ENCODE data around the gene PRAMEF27.
"Not testable (repeated sequence)": the region's sequence is repeated elsewhere in the genome, so short reads cannot be mapped to it uniquely, and the experiment has no call there.

GRCh38 chr1:13019846-13020245, 36.5 kb downstream of the PRAMEF27 start:
- not testable (repeated sequence) for TF ChIP-seq CTCF (conservative IDR thresholded peaks at IDR 0.05; ENCODE audit: low read depth, low read length); EZH2 (IDR thresholded peaks at IDR 0.05; ENCODE audit: borderline replicate concordance, low read depth, low read length, poor library complexity, severe bottlenecking)

All from A673 (cell line).